ENCODE results near the gene CORT.
A peak's percentile ranks its signal among the peaks of the same experiment; 100 is the strongest.

Gene CORT

GRCh38 chr1:10479296-10479695 lies 29.5 kb downstream of the CORT start:
- DNase-seq, result no peak

- no peak for DNase-seq
Observed at GRCh38 chr1:10480614-10481013, 30.8 kb downstream of the CORT start.

GRCh38 chr1:10484521-10484920 lies 34.7 kb downstream of the CORT start:
- no peak for DNase-seq

- DNase-seq, result no peak
Observed at GRCh38 chr1:10489291-10490055, 39.6 kb downstream of the CORT start.

- no peak for DNase-seq
Observed at GRCh38 chr1:10490286-10490970, 40.6 kb downstream of the CORT start.

GRCh38 chr1:10494418-10494753 lies 44.6 kb downstream of the CORT start:
- no peak for DNase-seq

- peak; percentile 74 to 82 for DNase-seq
Observed at GRCh38 chr1:10494754-10495474, 45.1 kb downstream of the CORT start.

GRCh38 chr1:10495475-10495817 lies 45.6 kb downstream of the CORT start:
- DNase-seq, result no peak

- peak; percentile 37 to 51 for DNase-seq
Observed at GRCh38 chr1:10495952-10496351, 46.1 kb downstream of the CORT start.

GRCh38 chr1:10497109-10497508 lies 47.3 kb downstream of the CORT start:
- DNase-seq, result peak; percentile 24 to 40

- DNase-seq, result peak in 1 of 2 donors; percentile 15
Observed at GRCh38 chr1:10498231-10498630, 48.4 kb downstream of the CORT start.

Measured in CD4-positive, alpha-beta T cell treated with Interleukin-1 beta for 1 hour (primary cell).